ENCODE data around the gene SEMA3D. TPM values are rescaled to one million over a fixed set of nuclear protein-coding genes. Genes with fewer than 3 reads are reported as not detected.

SEMA3D gene
- total and polyA plus RNA-seq, 11 donors = 0.10 to 8.6 (median 0.88) TPM

- H3K27me3 ChIP-seq = no peaks in the 10 kb centered on the region
- H3K9me3 ChIP-seq = peaks cover 0 to 16% (median 0%) of the 10 kb centered on the region in 12 donors
- H3K36me3 ChIP-seq = no peaks in the 10 kb centered on the region
- intact Hi-C loops (cut with DNase I) = no loop called here
- no peak for TF ChIP-seq CTCF (IDR thresholded peaks at IDR 0.05)
- TF ChIP-seq POLR2A (IDR thresholded peaks at IDR 0.05) = no peak
- DNase-seq = no peak
- no peak for ATAC-seq
- 57 to 79% (median 76%) methylated on average over 1 of the region's 1 CpG for WGBS, 4 donors
- H3K4me1 ChIP-seq = no peaks in the 10 kb centered on the region
- no peak overlapping the region for H3K27ac ChIP-seq
- no peak overlapping the region for H3K4me3 ChIP-seq
These were observed 30.1 kb downstream of the SEMA3D start for GRCh38 chr7:85156661-85157208.

DNA sequence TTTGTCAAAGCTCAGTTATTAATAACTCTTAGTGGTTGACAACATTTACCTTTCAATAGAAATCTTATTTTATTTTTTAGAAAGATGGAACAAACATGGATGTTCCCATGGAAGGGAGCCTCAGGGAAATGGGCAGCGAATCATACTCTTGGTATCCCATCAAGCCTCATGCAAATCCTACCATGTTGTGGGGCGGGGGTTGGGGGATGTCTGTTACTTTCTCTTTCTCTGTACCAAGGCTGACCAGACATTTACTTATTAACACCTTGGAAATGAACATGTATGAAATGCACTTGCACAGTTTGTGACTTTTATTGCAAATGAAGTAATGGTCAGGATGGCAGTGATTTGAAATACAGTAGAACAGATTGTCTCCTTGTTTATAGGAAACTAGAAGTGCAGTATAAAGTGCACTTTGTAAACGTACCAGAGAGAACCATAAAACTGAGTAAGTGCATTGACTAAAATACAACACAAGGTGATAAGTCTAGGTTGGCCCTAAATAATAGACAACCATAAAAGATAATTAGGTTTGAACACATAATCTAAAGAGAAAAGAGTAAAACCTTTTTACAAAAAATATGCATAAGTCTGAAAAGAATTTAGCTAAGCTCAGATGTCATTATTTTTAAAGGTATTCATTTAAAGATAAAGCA is 32.4 kb downstream of the SEMA3D start:
- WGBS, 4 donors = 64 to 84% (median 71%) methylated on average over 3 of the region's 3 CpGs

GRCh38 chr7:85153715-85154114 is 33.1 kb downstream of the SEMA3D start:
- no peak for DNase-seq
- no peaks in the 10 kb centered on the region for H3K4me1 ChIP-seq
- ATAC-seq = no peak
- intact Hi-C loops (cut with DNase I) = no loop called here
- H3K27ac ChIP-seq = no peak overlapping the region
- TF ChIP-seq CTCF (IDR thresholded peaks at IDR 0.05) (no peak), POLR2A (IDR thresholded peaks at IDR 0.05) (no peak)
- peaks cover 0 to 10% (median 0%) of the 10 kb centered on the region in 12 donors for H3K9me3 ChIP-seq
- WGBS, 4 donors = 89 to 100% (median 93%) methylated on average over 1 of the region's 1 CpG
- no peaks in the 10 kb centered on the region for H3K27me3 ChIP-seq
- H3K36me3 ChIP-seq = no peaks in the 10 kb centered on the region
- H3K4me3 ChIP-seq = no peak overlapping the region

More for the DNA sequence above, 32.4 kb downstream of the SEMA3D start:
- H3K27ac ChIP-seq = no peak overlapping the region
- no peaks in the 10 kb centered on the region for H3K36me3 ChIP-seq
- intact Hi-C loops (cut with DNase I) = no loop called here
- no peak overlapping the region for H3K4me3 ChIP-seq
- ATAC-seq = no peak
- TF ChIP-seq POLR2A (IDR thresholded peaks at IDR 0.05) (no peak), CTCF (IDR thresholded peaks at IDR 0.05) (no peak)
- peaks cover 0 to 16% (median 0%) of the 10 kb centered on the region in 12 donors for H3K9me3 ChIP-seq
- H3K27me3 ChIP-seq = no peaks in the 10 kb centered on the region
- H3K4me1 ChIP-seq = no peaks in the 10 kb centered on the region
- no peak for DNase-seq

DNA sequence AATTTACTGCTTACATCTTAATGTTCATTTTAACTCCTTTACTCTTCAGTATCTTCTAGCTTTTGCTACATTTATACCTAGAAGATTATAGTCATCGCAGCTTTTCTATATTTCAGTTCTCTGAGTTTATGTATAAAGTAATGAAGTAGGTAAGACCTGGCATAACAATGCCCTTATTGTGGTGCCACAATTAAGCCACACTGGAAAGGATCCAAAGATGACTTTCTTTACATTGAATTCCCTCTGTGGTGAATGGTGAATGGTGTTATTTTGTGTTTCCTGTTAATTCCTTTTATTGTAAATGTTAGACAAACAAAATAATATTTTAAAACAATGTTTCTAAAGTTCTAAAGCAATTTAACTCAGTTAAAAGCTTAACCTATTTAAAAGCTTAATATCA is 36.2 kb downstream of the SEMA3D start:
- intact Hi-C loops (cut with DNase I) = no loop called here
- Histone ChIP-seq H3K27ac (no peak overlapping the region), H3K9me3 (no peaks in the 10 kb centered on the region), H3K4me3 (no peak overlapping the region), H3K27me3 (no peaks in the 10 kb centered on the region), H3K36me3 (no peaks in the 10 kb centered on the region), H3K4me1 (no peaks in the 10 kb centered on the region)
- 94 to 98% (median 96%) methylated on average over 1 of the region's 1 CpG for WGBS, 4 donors
- DNase-seq (no peak), ATAC-seq (no peak)
- TF ChIP-seq CTCF (IDR thresholded peaks at IDR 0.05) (no peak), POLR2A (IDR thresholded peaks at IDR 0.05) (no peak)
